Erythroblast (primary cell): ENCODE measurements around the gene COMP.

ENCODE experiments used
- GATA1 ChIP-seq: IDR thresholded peaks from 2 replicates; pipeline ENCODE4 v1.6.1; 2011; ENCODE audit warnings: low read depth, mild to moderate bottlenecking, control low read depth, low read length, moderate library complexity
- POLR2A ChIP-seq: IDR thresholded peaks from 2 replicates; pipeline ENCODE4 v1.6.1; 2011; ENCODE audit warnings: mild to moderate bottlenecking, low read length

DNA sequence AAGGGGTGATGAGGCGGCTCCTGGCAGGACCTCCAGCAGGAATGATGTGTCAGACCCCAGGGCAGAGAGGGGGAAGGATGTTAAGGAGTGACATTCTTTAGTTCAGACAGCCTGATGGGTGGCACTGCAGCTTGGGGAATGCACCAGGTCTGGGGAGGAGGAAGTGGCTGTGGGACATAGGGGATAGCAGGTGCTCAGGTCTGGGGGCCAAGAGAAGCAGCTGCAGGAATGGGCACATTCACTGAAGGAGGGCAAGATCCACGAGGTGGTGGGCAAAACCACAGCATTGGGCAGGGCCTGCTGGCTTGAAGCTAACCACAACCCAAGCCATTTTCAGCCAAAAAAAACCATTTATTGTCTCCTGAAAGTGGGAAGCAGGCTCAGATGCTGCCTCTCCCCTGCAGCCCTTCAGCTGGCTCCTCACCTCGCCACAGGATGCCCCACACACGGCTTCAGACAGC lies 26.5 kb downstream of the COMP start:
- TF ChIP-seq POLR2A, result no peak
- no peak for TF ChIP-seq GATA1
